Endothelial cell of umbilical vein (primary cell): ENCODE measurements around the gene CALCR. TPM values are rescaled to one million over a fixed set of nuclear protein-coding genes. Genes with fewer than 3 reads are reported as not detected.

Experiments
- BruUV-seq: library from RNA; stranded (reverse); fragments of 400-500 nt; replicated peaks from 2 replicates; lab custom pipeline; 2021; lab: Mats Ljungman, UMichigan
- CTCF ChIA-PET: fragments of 300-600, 350-600 bp; sonication (Branson Sonifier 250); formaldehyde crosslinking; loops from one replicate; lab custom pipeline; 2021; ENCODE audit warnings: antibody characterized with exemption, inconsistent platforms; lab: Charles Lee
- POLR2A ChIA-PET: fragments of 300-600, 350-600 bp; sonication (Branson Sonifier 250); formaldehyde crosslinking; loops from one replicate; lab custom pipeline; 2021; ENCODE audit warnings: antibody characterized with exemption, inconsistent platforms; lab: Charles Lee
- DNase-seq: peaks from one replicate; pipeline ENCODE4 v3.0.0-alpha.2; 2011; ENCODE audit warnings: low read depth, low spot score
- FAIRE-seq: peaks from 2 replicates; lab custom pipeline; 2011; peaks lifted over from hg19 to GRCh38; lab: Jason Lieb, UNC
- H2AFZ ChIP-seq: 2 replicates; pipeline ENCODE4 v1.6.0; 2012; ENCODE audit warnings: low read depth, low read length, control low read depth, inconsistent platforms
- H3K27ac ChIP-seq: 2 replicates; pipeline ENCODE4 v1.5.1; 2011; ENCODE audit warnings: low read depth, mild to moderate bottlenecking, control low read depth, low read length, moderate library complexity; ENCODE audit not compliant: insufficient read depth
- H3K27me3 ChIP-seq, 2 experiments: 2 replicates each; pipeline versions ENCODE4 v1.6.0 to v1.6.1; 2011; ENCODE audit warnings: low read length in 2 of 2, mixed read lengths in 1 of 2; ENCODE audit not compliant: control insufficient read depth in 2 of 2, insufficient read depth in 2 of 2
- H3K36me3 ChIP-seq, 2 experiments: 2 replicates in 1 of 2; 3 replicates in 1 of 2; pipeline ENCODE4 v1.5.1; 2011; ENCODE audit warnings: low read length in 2 of 2, mild to moderate bottlenecking in 1 of 2, moderate library complexity in 1 of 2; ENCODE audit not compliant: control insufficient read depth in 2 of 2, insufficient read depth in 2 of 2; ENCODE audit errors: extremely low read depth in 1 of 2
- H3K4me1 ChIP-seq: 3 replicates; pipeline ENCODE4 v1.5.1; 2011; ENCODE audit warnings: mild to moderate bottlenecking, low read length; ENCODE audit not compliant: control insufficient read depth, insufficient read depth; ENCODE audit errors: extremely low read depth
- H3K4me2 ChIP-seq: 2 replicates; pipeline ENCODE4 v1.6.1; 2011; ENCODE audit warnings: low read length, control low read depth, mixed read lengths; ENCODE audit not compliant: insufficient read depth
- H3K4me3 ChIP-seq, 3 experiments: fragments of 200-600 bp in 1 of 3; sonication (generic), shearing (Covaris generic) in 1 of 3; replicated peaks in 1 of 3; 2 replicates each; pipeline ENCODE4 v1.5.1; 2011 to 2016; ENCODE audit warnings: control low read depth in 3 of 3, low read length in 3 of 3, mild to moderate bottlenecking in 2 of 3, inconsistent platforms in 1 of 3, low read depth in 1 of 3, moderate library complexity in 1 of 3; ENCODE audit not compliant: insufficient read depth in 1 of 3
- H3K79me2 ChIP-seq: 2 replicates; pipeline ENCODE4 v1.6.0; 2012; ENCODE audit warnings: low read length, inconsistent platforms; ENCODE audit not compliant: control insufficient read depth, insufficient read depth
- H3K9ac ChIP-seq: replicated peaks from 2 replicates; pipeline ENCODE3; 2011; ENCODE audit warnings: low read length, control low read depth; ENCODE audit not compliant: insufficient read depth; ENCODE audit errors: extremely low read depth
- H3K9me1 ChIP-seq: replicated peaks from 3 replicates; pipeline ENCODE4 v1.6.0; 2011; ENCODE audit warnings: mild to moderate bottlenecking, low read length; ENCODE audit not compliant: control insufficient read depth, insufficient read depth; ENCODE audit errors: extremely low read depth
- H3K9me3 ChIP-seq: replicated peaks from 2 replicates; pipeline ENCODE4 v1.5.1; 2012; ENCODE audit warnings: low read length, inconsistent platforms; ENCODE audit not compliant: control insufficient read depth, insufficient read depth
- H4K20me1 ChIP-seq: replicated peaks from 2 replicates; pipeline ENCODE3; 2011; ENCODE audit warnings: mild to moderate bottlenecking, low read length; ENCODE audit not compliant: control insufficient read depth, insufficient read depth; ENCODE audit errors: extremely low read depth
- CTCF ChIP-seq, 2 donors: IDR thresholded peaks; 1 replicate in 1 of 2; 2 replicates in 1 of 2; pipeline ENCODE4 v1.5.1; 2011; ENCODE audit warnings: low read length in 2 of 2, mild to moderate bottlenecking in 2 of 2, moderate library complexity in 2 of 2, control low read depth in 1 of 2, inconsistent platforms in 1 of 2, low read depth in 1 of 2; ENCODE audit not compliant: insufficient read depth in 1 of 2; ENCODE audit errors: extremely low read depth in 1 of 2
- EZH2 ChIP-seq: IDR thresholded peaks from 2 replicates; pipeline ENCODE4 v1.6.1; 2012; ENCODE audit warnings: borderline replicate concordance, low read depth, mild to moderate bottlenecking, moderate library complexity, low read length, inconsistent platforms; ENCODE audit not compliant: severe bottlenecking
- FOS ChIP-seq: IDR thresholded peaks from 2 replicates; pipeline ENCODE4 v1.6.1; 2011; ENCODE audit warnings: mild to moderate bottlenecking, low read length, moderate library complexity, borderline replicate concordance; ENCODE audit not compliant: insufficient read depth
- GATA2 ChIP-seq: IDR thresholded peaks from 2 replicates; pipeline ENCODE4 v1.7.0; 2011; ENCODE audit warnings: low read depth, mild to moderate bottlenecking, moderate library complexity, mixed read lengths, low read length; ENCODE audit not compliant: insufficient read length, insufficient read depth
- JUN ChIP-seq: IDR thresholded peaks from 2 replicates; pipeline ENCODE4 v1.6.1; 2011; ENCODE audit warnings: borderline replicate concordance, low read depth; ENCODE audit not compliant: insufficient read length, insufficient read depth
- MAX ChIP-seq: IDR thresholded peaks from 2 replicates; pipeline ENCODE4 v1.6.1; 2011; ENCODE audit not compliant: insufficient read depth, insufficient read length
- MYC ChIP-seq: IDR thresholded peaks from one replicate; pipeline ENCODE4 v1.6.1; 2011; ENCODE audit warnings: mild to moderate bottlenecking, low read depth, low read length
- POLR2A ChIP-seq: IDR thresholded peaks from 2 replicates; pipeline ENCODE4 v1.6.1; 2012; ENCODE audit warnings: low read depth, mild to moderate bottlenecking, control low read depth, low read length
- POLR2AphosphoS5 ChIP-seq: IDR thresholded peaks from 2 replicates; pipeline ENCODE4 v1.6.1; 2012; ENCODE audit warnings: low read depth, mild to moderate bottlenecking, control low read depth, low read length, moderate library complexity; ENCODE audit not compliant: insufficient read depth
- dilution Hi-C: fragments of 300-500 bp; cut with MboI; formaldehyde crosslinking; loops from one replicate; pipeline ENCODE4 v1.15.0; 2019; ENCODE audit warnings: low sequenced_read_pairs; ENCODE audit not compliant: extremely low pct_ligation_motif_present
- intact Hi-C: fragments of 100-400 bp; cut with micrococcal nuclease; formaldehyde crosslinking; loops from one replicate; pipeline ENCODE4 v1.10.0; 2022
- polyA plus RNA-seq, 4 experiments: library from polyadenylated mRNA; depleted of rRNA in 3 of 4; stranded (reverse) in 3 of 4; unstranded in 1 of 4; fragments of >200 nt; gene quantifications; 2 replicates each; pipeline versions ENCODE4 v1.2.1 to v1.2.3, GENCODE V29; 2011 to 2012; ENCODE audit warnings: missing spikeins in 1 of 4
- total RNA-seq: library from RNA; stranded (reverse); gene quantifications from 2 replicates; pipeline ENCODE4 v1.2.3, GENCODE V29; 2021

CALCR gene
- total and polyA plus RNA-seq, 2 donors (not counting 3 experiments of a cell fraction or from before 2014, with no cell fraction given), result not detected

GRCh38 chr7:93378131-93378760 lies 196.3 kb downstream of the CALCR start:
- Histone ChIP-seq H3K4me3 (no peak overlapping the region), H3K27ac (no peak overlapping the region), H3K4me2 (no peak overlapping the region), H3K9me3 (no peaks in the 10 kb centered on the region), H3K36me3 (no peaks in the 10 kb centered on the region), H2AFZ (no peak overlapping the region), H3K27me3 (peaks cover 13% of the 10 kb centered on the region in 2 experiments), H3K9ac (no peak overlapping the region), H3K4me1 (no peaks in the 10 kb centered on the region), H3K9me1 (no peaks in the 10 kb centered on the region), H4K20me1 (no peaks in the 10 kb centered on the region), H3K79me2 (no peaks in the 10 kb centered on the region)
- ChIA-PET CTCF (interaction anchor here (1.1 kb wide), 1 partner anchor 9 kb away, joined by 3 read pairs; no protein-coding TSS in a partner anchor), POLR2A (no interaction called here)
- no TSS peak for BruUV-seq
- dilution Hi-C loops, result no loop called here
- DNase-seq, result no peak
- no peak for FAIRE-seq
- TF ChIP-seq JUN (no peak), GATA2 (no peak), MAX (no peak), EZH2 (no peak), CTCF (IDR thresholded peaks at IDR 0.05; ENCODE audit: extremely low read depth in 1 of 2, insufficient read depth in 1 of 2, low read depth in 1 of 2, low read length in 2 of 2) (no peak), POLR2A (no peak), MYC (no peak), POLR2AphosphoS5 (no peak), FOS (no peak)
- intact Hi-C loops, result no loop called here
